ENCODE measurements around the gene MMP14.

- TF ChIP-seq, protein P1, sequence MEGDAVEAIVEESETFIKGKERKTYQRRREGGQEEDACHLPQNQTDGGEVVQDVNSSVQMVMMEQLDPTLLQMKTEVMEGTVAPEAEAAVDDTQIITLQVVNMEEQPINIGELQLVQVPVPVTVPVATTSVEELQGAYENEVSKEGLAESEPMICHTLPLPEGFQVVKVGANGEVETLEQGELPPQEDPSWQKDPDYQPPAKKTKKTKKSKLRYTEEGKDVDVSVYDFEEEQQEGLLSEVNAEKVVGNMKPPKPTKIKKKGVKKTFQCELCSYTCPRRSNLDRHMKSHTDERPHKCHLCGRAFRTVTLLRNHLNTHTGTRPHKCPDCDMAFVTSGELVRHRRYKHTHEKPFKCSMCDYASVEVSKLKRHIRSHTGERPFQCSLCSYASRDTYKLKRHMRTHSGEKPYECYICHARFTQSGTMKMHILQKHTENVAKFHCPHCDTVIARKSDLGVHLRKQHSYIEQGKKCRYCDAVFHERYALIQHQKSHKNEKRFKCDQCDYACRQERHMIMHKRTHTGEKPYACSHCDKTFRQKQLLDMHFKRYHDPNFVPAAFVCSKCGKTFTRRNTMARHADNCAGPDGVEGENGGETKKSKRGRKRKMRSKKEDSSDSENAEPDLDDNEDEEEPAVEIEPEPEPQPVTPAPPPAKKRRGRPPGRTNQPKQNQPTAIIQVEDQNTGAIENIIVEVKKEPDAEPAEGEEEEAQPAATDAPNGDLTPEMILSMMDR (IDR thresholded peaks at IDR 0.05), result no peak
- no peak for TF ChIP-seq POLR2A (IDR thresholded peaks at IDR 0.05)
Observed at GRCh38 chr14:22861651-22862050, 25.3 kb downstream of the MMP14 start.

Data from heart left ventricle (tissue), 13 donors.